Uterus (tissue), 4 donors: ENCODE results near the gene GBX1. TPM values are rescaled to one million over a fixed set of nuclear protein-coding genes. Genes with fewer than 3 reads are reported as not detected.

ENCODE experiments used
- DNase-seq, 2 donors: peaks; one replicate each; pipeline ENCODE4 v3.0.0-alpha.2; 2019 to 2020
- H3K27ac ChIP-seq, 2 donors: fragments of 200-600 bp; sonication (generic); 1 replicate in 1 of 2; 2 replicates in 1 of 2; pipeline ENCODE4 v1.5.1; 2016 to 2018
- H3K27me3 ChIP-seq, 2 donors: fragments of 200-600 bp; sonication (generic); one replicate each; pipeline ENCODE4 v1.5.1; 2018 to 2019; ENCODE audit warnings: control low read depth in 1 of 2
- H3K36me3 ChIP-seq, 2 donors: fragments of 200-600 bp; sonication (generic); one replicate each; pipeline ENCODE4 v1.5.1; 2019; ENCODE audit warnings: control low read depth in 1 of 2
- H3K4me1 ChIP-seq, 2 donors: fragments of 200-600 bp; sonication (generic); one replicate each; pipeline ENCODE4 v1.5.1; 2018 to 2019; ENCODE audit warnings: control low read depth in 1 of 2
- H3K4me3 ChIP-seq, 2 donors: fragments of 200-600 bp; sonication (generic); 1 replicate in 1 of 2; 2 replicates in 1 of 2; pipeline ENCODE4 v1.5.1; 2018 to 2019; ENCODE audit warnings: mild to moderate bottlenecking in 1 of 2
- H3K9me3 ChIP-seq, 2 donors: fragments of 200-600 bp; sonication (generic); one replicate each; pipeline ENCODE4 v1.5.1; 2019; ENCODE audit warnings: control low read depth in 1 of 2
- POLR2A ChIP-seq, 2 donors: fragments of 450-650 bp; IDR thresholded peaks; one replicate each; pipeline ENCODE4 v1.6.1; 2016; ENCODE audit warnings: antibody characterized with exemption in 2 of 2, mild to moderate bottlenecking in 1 of 2, moderate library complexity in 1 of 2
- intact Hi-C: fragments of 100-400 bp; cut with DNase I; formaldehyde crosslinking; loops from one replicate; pipeline ENCODE4 v1.15.1; 2023; ENCODE audit warnings: low total_unique reads
- total RNA-seq, 4 donors: library from RNA; depleted of rRNA in 3 of 4; stranded (reverse); fragments of >200 nt in 3 of 4; gene quantifications; one replicate each; pipeline versions ENCODE4 v1.1.0 to v1.2.4, GENCODE V29; 2014 to 2023
- TF ChIP-seq, protein P1 (sequence below), 4 experiments: fragments of 200-600 bp in 2 of 4; fragments of 450-650 bp in 2 of 4; sonication (generic) in 2 of 4; IDR thresholded peaks; one replicate each; pipeline ENCODE4 v1.5.1; 2016 to 2019; ENCODE audit warnings: antibody characterized with exemption in 4 of 4, mild to moderate bottlenecking in 2 of 4, moderate library complexity in 1 of 4
- donor health status: DM: yes; HTN: yes; CAD: no.

Gene GBX1
- total RNA-seq, 4 donors from 2014 or later, result 0.41 TPM; not detected in 3

DNA sequence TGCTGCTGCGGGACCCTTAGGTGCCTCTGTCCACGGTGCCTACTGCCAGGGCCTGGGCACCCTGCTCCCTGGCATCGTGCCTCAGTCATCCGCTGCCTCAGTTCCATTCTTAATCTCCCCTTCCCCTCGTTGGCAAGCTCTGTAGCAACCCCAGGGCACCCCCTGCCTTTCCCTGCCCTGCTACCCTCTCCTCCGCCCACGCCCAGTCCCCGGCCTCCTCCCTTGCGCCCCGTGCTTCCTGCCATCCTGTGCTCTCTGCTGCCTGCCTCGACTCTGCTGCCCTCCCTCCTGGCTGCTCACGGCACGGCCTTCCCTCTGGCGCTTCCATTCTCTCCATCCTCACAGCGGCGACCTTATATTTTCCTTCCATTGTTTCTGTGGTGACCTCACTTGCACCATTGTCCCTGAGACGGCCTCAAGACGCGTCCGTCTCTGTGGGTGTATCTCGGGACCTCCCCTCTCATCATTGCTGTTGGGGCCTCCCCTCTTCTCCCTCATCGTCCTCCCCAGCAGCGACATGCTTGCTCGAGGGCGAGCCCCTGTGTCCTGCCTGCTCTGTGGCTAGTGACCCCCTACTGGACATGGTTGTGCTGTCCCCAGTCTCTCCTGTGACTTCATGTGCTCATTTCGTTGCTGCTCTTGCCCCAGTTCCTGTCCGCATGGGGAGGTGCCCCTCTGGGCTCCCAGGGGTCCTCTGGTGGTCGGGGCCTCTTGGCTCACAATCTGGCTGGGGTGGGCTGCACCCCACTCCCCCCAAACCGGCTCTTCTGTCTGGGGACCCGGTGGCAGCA is 45.9 kb downstream of the GBX1 start:
- H3K36me3 ChIP-seq, result no peaks in the 10 kb centered on the region
- H3K9me3 ChIP-seq, result no peaks in the 10 kb centered on the region
- TF ChIP-seq, protein P1, sequence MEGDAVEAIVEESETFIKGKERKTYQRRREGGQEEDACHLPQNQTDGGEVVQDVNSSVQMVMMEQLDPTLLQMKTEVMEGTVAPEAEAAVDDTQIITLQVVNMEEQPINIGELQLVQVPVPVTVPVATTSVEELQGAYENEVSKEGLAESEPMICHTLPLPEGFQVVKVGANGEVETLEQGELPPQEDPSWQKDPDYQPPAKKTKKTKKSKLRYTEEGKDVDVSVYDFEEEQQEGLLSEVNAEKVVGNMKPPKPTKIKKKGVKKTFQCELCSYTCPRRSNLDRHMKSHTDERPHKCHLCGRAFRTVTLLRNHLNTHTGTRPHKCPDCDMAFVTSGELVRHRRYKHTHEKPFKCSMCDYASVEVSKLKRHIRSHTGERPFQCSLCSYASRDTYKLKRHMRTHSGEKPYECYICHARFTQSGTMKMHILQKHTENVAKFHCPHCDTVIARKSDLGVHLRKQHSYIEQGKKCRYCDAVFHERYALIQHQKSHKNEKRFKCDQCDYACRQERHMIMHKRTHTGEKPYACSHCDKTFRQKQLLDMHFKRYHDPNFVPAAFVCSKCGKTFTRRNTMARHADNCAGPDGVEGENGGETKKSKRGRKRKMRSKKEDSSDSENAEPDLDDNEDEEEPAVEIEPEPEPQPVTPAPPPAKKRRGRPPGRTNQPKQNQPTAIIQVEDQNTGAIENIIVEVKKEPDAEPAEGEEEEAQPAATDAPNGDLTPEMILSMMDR (IDR thresholded peaks at IDR 0.05), result no peak
- no peak for TF ChIP-seq POLR2A (IDR thresholded peaks at IDR 0.05)
- H3K27me3 ChIP-seq, result no peaks in the 10 kb centered on the region
- no peak for DNase-seq
- peaks cover 0 to 10% of the 10 kb centered on the region in 2 donors for H3K4me1 ChIP-seq
- intact Hi-C loops, result no loop called here
- no peak overlapping the region for H3K4me3 ChIP-seq
- no peak overlapping the region for H3K27ac ChIP-seq

DNA sequence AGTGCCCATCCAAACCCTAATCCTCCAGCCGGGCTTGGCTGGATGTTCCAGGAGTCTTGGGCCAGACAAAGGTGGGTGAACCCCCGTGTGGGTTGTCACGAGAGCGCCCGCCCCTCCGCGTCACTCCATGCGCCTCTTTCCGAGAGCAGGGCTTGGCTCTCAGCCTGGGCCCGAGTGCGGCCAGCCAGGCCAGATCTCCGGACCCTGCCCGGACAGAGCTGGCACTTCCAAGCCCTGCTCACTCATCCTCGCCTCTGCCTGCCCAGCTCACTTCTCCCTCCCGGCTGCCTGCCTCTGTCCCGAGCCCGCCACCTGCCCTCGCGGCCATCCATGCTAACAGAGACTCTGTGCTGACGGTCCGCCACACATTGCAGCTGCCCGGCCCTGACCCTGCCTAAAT is 46.6 kb downstream of the GBX1 start:
- TF ChIP-seq POLR2A (IDR thresholded peaks at IDR 0.05), result no peak
- TF ChIP-seq, protein P1 (IDR thresholded peaks at IDR 0.05), result no peak
- H3K9me3 ChIP-seq, result no peaks in the 10 kb centered on the region
- H3K4me3 ChIP-seq, result no peak overlapping the region
- no peaks in the 10 kb centered on the region for H3K27me3 ChIP-seq
- H3K27ac ChIP-seq, result no peak overlapping the region
- intact Hi-C loops, result no loop called here
- DNase-seq, result no peak
- peaks cover 0 to 11% of the 10 kb centered on the region in 2 donors for H3K4me1 ChIP-seq
- H3K36me3 ChIP-seq, result no peaks in the 10 kb centered on the region

DNA sequence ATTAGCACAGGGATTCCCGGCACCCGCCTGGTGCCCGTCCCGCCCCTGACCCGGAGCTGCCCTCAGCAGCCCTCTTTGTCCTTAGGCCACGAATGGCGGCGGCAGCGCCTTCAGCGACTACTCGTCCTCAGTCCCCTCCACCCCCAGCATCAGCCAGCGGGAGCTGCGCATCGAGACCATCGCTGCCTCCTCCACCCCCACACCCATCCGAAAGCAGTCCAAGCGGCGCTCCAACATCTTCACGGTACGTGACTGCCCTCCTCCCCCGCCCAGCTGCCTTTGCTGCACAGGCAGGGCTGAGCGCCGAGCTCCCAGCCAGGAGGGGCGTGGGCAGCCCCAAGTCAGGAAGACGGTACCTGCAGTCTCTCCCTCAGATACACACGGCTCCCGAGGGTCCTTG is 47.6 kb downstream of the GBX1 start:
- Histone ChIP-seq H3K27me3 (no peaks in the 10 kb centered on the region), H3K36me3 (no peaks in the 10 kb centered on the region), H3K27ac (no peak overlapping the region), H3K9me3 (no peaks in the 10 kb centered on the region), H3K4me3 (no peak overlapping the region), H3K4me1 (peaks cover 0 to 7% of the 10 kb centered on the region in 2 donors)
- DNase-seq, result no peak
- intact Hi-C loops, result loop anchor here (10.0 kb wide), 1 partner anchor 95 kb away; the partner anchor contains the start of genes ABCB8 and ATG9B
- TF ChIP-seq POLR2A (IDR thresholded peaks at IDR 0.05), result no peak
- TF ChIP-seq, protein P1 (IDR thresholded peaks at IDR 0.05), result no peak

GRCh38 chr7:151119055-151119415 is 48.5 kb downstream of the GBX1 start:
- intact Hi-C loops, result loop anchor here (10.0 kb wide), 1 partner anchor 94 kb away; the partner anchor contains the start of genes ABCB8 and ATG9B
- H3K4me3 ChIP-seq, result no peak overlapping the region
- no peaks in the 10 kb centered on the region for H3K9me3 ChIP-seq
- TF ChIP-seq, protein P1 (IDR thresholded peaks at IDR 0.05), result no peak
- TF ChIP-seq POLR2A (IDR thresholded peaks at IDR 0.05), result no peak
- DNase-seq, result no peak
- H3K36me3 ChIP-seq, result no peaks in the 10 kb centered on the region
- H3K27me3 ChIP-seq, result no peaks in the 10 kb centered on the region
- H3K27ac ChIP-seq, result no peak overlapping the region
- peaks cover 0 to 14% of the 10 kb centered on the region in 2 donors for H3K4me1 ChIP-seq
